K562 (cell line): Measurements from ENCODE around the gene GNB2. TPM values are rescaled to one million over a fixed set of nuclear protein-coding genes. Genes with fewer than 3 reads are reported as not detected.

Experiments used
- BACH1 ChIP-seq: fragments of 200-800 bp; sonication (Bioruptor generic); IDR thresholded peaks from 2 replicates; pipeline ENCODE4 v1.6.1; 2016; ENCODE audit warnings: missing genetic modification characterization, missing compliant biosample characterization
- DMBX1 ChIP-seq: fragments of 250-450 bp; sonication (Bioruptor Pico); IDR thresholded peaks from 2 replicates; pipeline ENCODE4 v1.8.0; 2022; ENCODE audit warnings: inconsistent platforms, mild to moderate bottlenecking, moderate library complexity, borderline replicate concordance
- E2F4 ChIP-seq: sonication (generic); formaldehyde crosslinking; IDR thresholded peaks from 2 replicates; pipeline ENCODE4 v1.8.0; 2022; ENCODE audit warnings: mild to moderate bottlenecking, low read depth, missing genetic modification reagents
- HOMEZ ChIP-seq: fragments of 250-450 bp; sonication (Bioruptor Pico); IDR thresholded peaks from 2 replicates; pipeline ENCODE4 v1.4.0; 2020; ENCODE audit warnings: mild to moderate bottlenecking, moderate library complexity
- KDM2B ChIP-seq: fragments of 250-450 bp; sonication (Bioruptor Pico); IDR thresholded peaks from 2 replicates; pipeline ENCODE4 v1.8.0; 2021; ENCODE audit warnings: mild to moderate bottlenecking, moderate library complexity
- MTF1 ChIP-seq: fragments of 250-450 bp; sonication (Bioruptor Pico); IDR thresholded peaks from 2 replicates; pipeline ENCODE4 v1.9.0; 2021; ENCODE audit warnings: moderate library complexity, mild to moderate bottlenecking, inconsistent platforms, borderline replicate concordance
- PCBP1 ChIP-seq: fragments of 200-400 bp; formaldehyde crosslinking; IDR thresholded peaks from 2 replicates; pipeline ENCODE4 v1.6.1; 2018; ENCODE audit warnings: mild to moderate bottlenecking, low read depth, low read length; ENCODE audit not compliant: poor library complexity, severe bottlenecking
- PTRF ChIP-seq: fragments of 450-650 bp; IDR thresholded peaks from 2 replicates; pipeline ENCODE4 v1.6.1; 2016; ENCODE audit warnings: mild to moderate bottlenecking, missing genetic modification characterization, missing compliant biosample characterization
- RUNX1 ChIP-seq: sonication (generic); IDR thresholded peaks from 2 replicates; pipeline ENCODE4 v1.6.1; 2016; ENCODE audit warnings: antibody characterized with exemption, low read depth
- U2AF2 ChIP-seq: fragments of 200-400 bp; formaldehyde crosslinking; optimal IDR thresholded peaks from 2 replicates; pipeline ENCODE3; 2017; ENCODE audit warnings: low read depth, mild to moderate bottlenecking, low read length
- XRCC4 ChIP-seq: IDR thresholded peaks from one replicate; pipeline ENCODE4 v1.6.1; 2011; ENCODE audit not compliant: insufficient read depth, insufficient read length; ENCODE audit errors: extremely low read depth
- YBX1 ChIP-seq: fragments of 450-650 bp; IDR thresholded peaks from 2 replicates; pipeline ENCODE4 v1.7.1; 2016; ENCODE audit warnings: mild to moderate bottlenecking
- ZKSCAN1 ChIP-seq: fragments of 150-350 bp; IDR thresholded peaks from 2 replicates; pipeline ENCODE4 v1.6.1; 2016; ENCODE audit warnings: low read depth, low read length
- polyA plus RNA-seq, 8 experiments: library from polyadenylated mRNA; depleted of rRNA in 4 of 8; stranded (reverse) in 5 of 8; unstranded in 3 of 8; fragments of >200 nt; fragmentation: Nextera tagmentation in 2 of 8; fragmentation: Illumina TruSeq in 1 of 8; extraction: Ambion mirVana in 2 of 8; extraction: Trizol in 1 of 8; gene quantifications; 2 replicates each; pipeline versions ENCODE4 v1.2.1 to v1.2.3, GENCODE V29; 2011 to 2014; ENCODE audit warnings: inconsistent platforms in 1 of 8, missing spikeins in 1 of 8
- total RNA-seq, 7 experiments: library from RNA; depleted of rRNA in 6 of 7; stranded (reverse); fragments of >200 nt in 6 of 7; fragmentation: Illumina TruSeq in 2 of 7; extraction: Trizol in 2 of 7; gene quantifications; 2 replicates each; pipeline versions ENCODE4 v1.2.1 to v1.2.3, GENCODE V29; 2011 to 2021; ENCODE audit warnings: low replicate concordance in 1 of 7
- TF ChIP-seq, protein P1 (sequence below): fragments of 450-650 bp; IDR thresholded peaks from 2 replicates; pipeline ENCODE4 v1.6.1; 2016; ENCODE audit warnings: low read depth
- TF ChIP-seq, protein P2 (sequence below): fragments of 450-650 bp; conservative IDR thresholded peaks from 2 replicates; pipeline ENCODE4 v1.6.1; 2016; ENCODE audit warnings: missing genetic modification characterization, low read depth, mild to moderate bottlenecking, missing compliant biosample characterization, moderate library complexity

Gene GNB2
- total and polyA plus RNA-seq, 9 of the 15 experiments (the other 6 are each of a cell fraction or from before 2014, with no cell fraction given), result 0.65 to 320 (median 104) TPM

DNA sequence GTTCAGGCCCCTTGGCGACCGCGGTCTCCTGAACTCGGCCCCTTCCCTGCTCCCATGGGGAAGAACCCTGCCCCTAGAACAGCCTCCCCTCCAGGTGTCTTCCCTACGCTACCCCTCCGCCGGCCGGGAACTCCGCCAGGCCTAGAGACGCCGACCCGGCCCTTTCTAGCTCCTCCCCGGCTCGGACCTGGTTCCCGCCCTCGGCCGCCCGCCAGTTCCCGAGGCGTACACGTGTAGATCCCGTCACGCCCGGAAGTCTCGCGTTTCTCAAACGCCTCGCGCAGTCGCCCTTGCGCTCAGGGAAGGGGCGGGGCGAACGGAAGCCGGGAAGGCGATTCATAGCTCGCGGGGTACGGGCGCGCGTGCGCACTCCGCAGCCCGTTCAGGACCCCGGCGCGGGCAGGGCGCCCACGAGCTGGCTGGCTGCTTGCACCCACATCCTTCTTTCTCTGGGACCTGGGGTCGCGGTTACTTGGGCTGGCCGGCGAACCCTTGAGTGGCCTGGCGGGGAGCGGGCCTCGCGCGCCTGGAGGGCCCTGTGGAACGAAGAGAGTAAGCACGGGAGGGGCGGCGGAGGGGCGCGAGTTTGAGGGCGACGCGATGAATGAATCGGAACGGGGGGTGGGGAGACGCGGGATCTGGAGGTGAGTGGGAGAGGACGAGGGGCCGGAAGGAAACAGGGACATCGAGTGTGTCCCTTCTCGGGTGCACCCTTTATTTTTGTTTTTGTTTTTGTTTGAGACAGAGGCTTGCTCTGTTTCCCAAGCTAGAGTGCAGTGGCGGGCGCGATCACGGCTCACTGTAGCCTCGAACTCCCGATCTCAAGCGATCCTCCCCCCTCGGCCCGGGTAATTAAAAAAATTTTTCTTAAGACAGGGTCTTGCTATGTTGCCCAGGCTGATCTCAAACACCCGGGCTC, 32.5 kb downstream of the GNB2 start, which contains the start of gene POP7 (continued):
- TF ChIP-seq XRCC4 (no peak), PCBP1 (peak; percentile 80), PTRF (no peak), E2F4 (CRISPR knock-in tag) (peak; percentile 87), KDM2B (CRISPR knock-in tag) (peak; percentile 65; the same call in 1 of the 2 replicates), ZKSCAN1 (no peak), DMBX1 (CRISPR knock-in tag) (no peak), YBX1 (no peak), MTF1 (CRISPR knock-in tag) (no peak), U2AF2 (no peak), BACH1 (tag) (no peak), RUNX1 (no peak), HOMEZ (CRISPR knock-in tag) (no peak)
- TF ChIP-seq, protein P1, sequence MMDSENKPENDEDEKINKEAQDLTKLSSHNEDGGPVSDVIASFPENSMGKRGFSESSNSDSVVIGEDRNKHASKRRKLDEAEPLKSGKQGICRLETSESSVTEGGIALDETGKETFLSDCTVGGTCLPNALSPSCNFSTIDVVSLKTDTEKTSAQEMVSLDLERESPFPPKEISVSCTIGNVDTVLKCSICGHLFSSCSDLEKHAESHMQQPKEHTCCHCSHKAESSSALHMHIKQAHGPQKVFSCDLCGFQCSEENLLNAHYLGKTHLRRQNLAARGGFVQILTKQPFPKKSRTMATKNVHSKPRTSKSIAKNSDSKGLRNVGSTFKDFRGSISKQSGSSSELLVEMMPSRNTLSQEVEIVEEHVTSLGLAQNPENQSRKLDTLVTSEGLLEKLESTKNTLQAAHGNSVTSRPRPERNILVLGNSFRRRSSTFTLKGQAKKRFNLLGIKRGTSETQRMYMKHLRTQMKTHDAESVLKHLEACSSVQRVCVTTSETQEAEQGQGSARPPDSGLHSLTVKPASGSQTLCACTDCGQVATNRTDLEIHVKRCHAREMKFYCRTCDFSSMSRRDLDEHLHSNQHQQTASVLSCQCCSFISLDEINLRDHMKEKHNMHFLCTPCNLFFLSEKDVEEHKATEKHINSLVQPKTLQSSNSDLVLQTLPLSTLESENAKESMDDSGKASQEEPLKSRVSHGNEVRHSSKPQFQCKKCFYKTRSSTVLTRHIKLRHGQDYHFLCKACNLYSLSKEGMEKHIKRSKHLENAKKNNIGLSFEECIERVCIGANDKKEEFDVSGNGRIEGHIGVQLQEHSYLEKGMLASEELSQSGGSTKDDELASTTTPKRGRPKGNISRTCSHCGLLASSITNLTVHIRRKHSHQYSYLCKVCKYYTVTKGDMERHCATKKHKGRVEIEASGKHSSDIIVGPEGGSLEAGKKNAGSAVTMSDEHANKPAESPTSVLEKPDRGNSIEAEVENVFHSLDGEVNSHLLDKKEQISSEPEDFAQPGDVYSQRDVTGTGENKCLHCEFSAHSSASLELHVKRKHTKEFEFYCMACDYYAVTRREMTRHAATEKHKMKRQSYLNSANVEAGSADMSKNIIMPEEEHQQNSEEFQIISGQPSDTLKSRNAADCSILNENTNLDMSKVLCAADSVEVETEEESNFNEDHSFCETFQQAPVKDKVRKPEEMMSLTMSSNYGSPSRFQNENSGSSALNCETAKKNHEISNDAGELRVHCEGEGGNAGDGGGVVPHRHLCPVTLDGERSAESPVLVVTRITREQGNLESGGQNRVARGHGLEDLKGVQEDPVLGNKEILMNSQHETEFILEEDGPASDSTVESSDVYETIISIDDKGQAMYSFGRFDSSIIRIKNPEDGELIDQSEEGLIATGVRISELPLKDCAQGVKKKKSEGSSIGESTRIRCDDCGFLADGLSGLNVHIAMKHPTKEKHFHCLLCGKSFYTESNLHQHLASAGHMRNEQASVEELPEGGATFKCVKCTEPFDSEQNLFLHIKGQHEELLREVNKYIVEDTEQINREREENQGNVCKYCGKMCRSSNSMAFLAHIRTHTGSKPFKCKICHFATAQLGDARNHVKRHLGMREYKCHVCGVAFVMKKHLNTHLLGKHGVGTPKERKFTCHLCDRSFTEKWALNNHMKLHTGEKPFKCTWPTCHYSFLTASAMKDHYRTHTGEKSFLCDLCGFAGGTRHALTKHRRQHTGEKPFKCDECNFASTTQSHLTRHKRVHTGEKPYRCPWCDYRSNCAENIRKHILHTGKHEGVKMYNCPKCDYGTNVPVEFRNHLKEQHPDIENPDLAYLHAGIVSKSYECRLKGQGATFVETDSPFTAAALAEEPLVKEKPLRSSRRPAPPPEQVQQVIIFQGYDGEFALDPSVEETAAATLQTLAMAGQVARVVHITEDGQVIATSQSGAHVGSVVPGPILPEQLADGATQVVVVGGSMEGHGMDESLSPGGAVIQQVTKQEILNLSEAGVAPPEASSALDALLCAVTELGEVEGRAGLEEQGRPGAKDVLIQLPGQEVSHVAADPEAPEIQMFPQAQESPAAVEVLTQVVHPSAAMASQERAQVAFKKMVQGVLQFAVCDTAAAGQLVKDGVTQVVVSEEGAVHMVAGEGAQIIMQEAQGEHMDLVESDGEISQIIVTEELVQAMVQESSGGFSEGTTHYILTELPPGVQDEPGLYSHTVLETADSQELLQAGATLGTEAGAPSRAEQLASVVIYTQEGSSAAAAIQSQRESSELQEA, result peak; percentile 97
- TF ChIP-seq, protein P2, sequence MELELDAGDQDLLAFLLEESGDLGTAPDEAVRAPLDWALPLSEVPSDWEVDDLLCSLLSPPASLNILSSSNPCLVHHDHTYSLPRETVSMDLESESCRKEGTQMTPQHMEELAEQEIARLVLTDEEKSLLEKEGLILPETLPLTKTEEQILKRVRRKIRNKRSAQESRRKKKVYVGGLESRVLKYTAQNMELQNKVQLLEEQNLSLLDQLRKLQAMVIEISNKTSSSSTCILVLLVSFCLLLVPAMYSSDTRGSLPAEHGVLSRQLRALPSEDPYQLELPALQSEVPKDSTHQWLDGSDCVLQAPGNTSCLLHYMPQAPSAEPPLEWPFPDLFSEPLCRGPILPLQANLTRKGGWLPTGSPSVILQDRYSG (tag), result no peak
